Eye (tissue), 1 donor: ENCODE data around the gene FREY1.
"Not testable (repeated sequence)": the region's sequence is repeated elsewhere in the genome, so short reads cannot be mapped to it uniquely, and the experiment has no call there.

ENCODE experiments used
- DNase-seq: peaks from one replicate; pipeline ENCODE4 v3.0.0-alpha.2; 2015

Gene FREY1

GRCh38 chr11:45913514-45913913 lies 6.4 kb upstream of the FREY1 start:
- DNase-seq: no peak

GRCh38 chr11:45910623-45911022 lies 3.6 kb upstream of the FREY1 start:
- DNase-seq: no peak

GRCh38 chr11:45909594-45910475 lies 2.8 kb upstream of the FREY1 start:
- no peak for DNase-seq

- peak; percentile 40 for DNase-seq
These were observed 870 bp upstream of the FREY1 start for GRCh38 chr11:45907911-45908370.

- DNase-seq: no peak
These were observed 882 bp downstream of the FREY1 start for GRCh38 chr11:45906096-45906682.

- not testable (repeated sequence) for DNase-seq
These were observed 1.5 kb downstream of the FREY1 start for GRCh38 chr11:45905576-45905975.

- DNase-seq: no peak
These were observed 2.0 kb downstream of the FREY1 start for GRCh38 chr11:45905095-45905494.

GRCh38 chr11:45904309-45904915 lies 2.7 kb downstream of the FREY1 start:
- no peak for DNase-seq

GRCh38 chr11:45902452-45903380 lies 4.4 kb downstream of the FREY1 start:
- DNase-seq: no peak

GRCh38 chr11:45901626-45902025 lies 5.4 kb downstream of the FREY1 start:
- no peak for DNase-seq

- peak; percentile 22 for DNase-seq
These were observed 6.0 kb downstream of the FREY1 start for GRCh38 chr11:45900916-45901617.

- peak; percentile 69 for DNase-seq
These were observed 6.8 kb downstream of the FREY1 start for GRCh38 chr11:45900175-45900800.

GRCh38 chr11:45899448-45900174 lies 7.5 kb downstream of the FREY1 start:
- DNase-seq: peak; percentile 96

GRCh38 chr11:45899086-45899447 lies 8.0 kb downstream of the FREY1 start:
- no peak for DNase-seq

- no peak for DNase-seq
These were observed 9.5 kb downstream of the FREY1 start for GRCh38 chr11:45897556-45897955.

GRCh38 chr11:45896422-45896984 lies 10.6 kb downstream of the FREY1 start:
- peak; percentile 85 for DNase-seq

- DNase-seq: no peak
These were observed 11.4 kb downstream of the FREY1 start for GRCh38 chr11:45895553-45896259.

GRCh38 chr11:45894555-45895247 lies 12.4 kb downstream of the FREY1 start:
- DNase-seq: no peak

- DNase-seq: no peak
These were observed 14.2 kb downstream of the FREY1 start for GRCh38 chr11:45892856-45893255.
